MM.1S (cell line): ENCODE results near the gene OSBPL10.

Experiments
- CTCF ChIP-seq: fragments of 300-600 bp; sonication (generic); IDR thresholded peaks from 2 replicates; pipeline ENCODE4 v1.5.1; 2016; ENCODE audit warnings: antibody characterized with exemption, low read length, mixed read lengths
- EZH2 ChIP-seq: fragments of 300-600 bp; sonication (generic); optimal IDR thresholded peaks from 2 replicates; pipeline ENCODE3; 2017; ENCODE audit warnings: low read depth, mild to moderate bottlenecking, antibody characterized with exemption, low read length, mixed read lengths
- EZH2phosphoT487 ChIP-seq: fragments of 300-600 bp; sonication (generic); IDR thresholded peaks from 2 replicates; pipeline ENCODE4 v1.6.1; 2018; ENCODE audit warnings: antibody characterized with exemption, low read length

GRCh38 chr3:31635545-31635944 is 345.5 kb downstream of the OSBPL10 start:
- TF ChIP-seq EZH2 (no peak), CTCF (no peak), EZH2phosphoT487 (no peak)
